Measurements from ENCODE around the gene LDLRAD3.

DNA sequence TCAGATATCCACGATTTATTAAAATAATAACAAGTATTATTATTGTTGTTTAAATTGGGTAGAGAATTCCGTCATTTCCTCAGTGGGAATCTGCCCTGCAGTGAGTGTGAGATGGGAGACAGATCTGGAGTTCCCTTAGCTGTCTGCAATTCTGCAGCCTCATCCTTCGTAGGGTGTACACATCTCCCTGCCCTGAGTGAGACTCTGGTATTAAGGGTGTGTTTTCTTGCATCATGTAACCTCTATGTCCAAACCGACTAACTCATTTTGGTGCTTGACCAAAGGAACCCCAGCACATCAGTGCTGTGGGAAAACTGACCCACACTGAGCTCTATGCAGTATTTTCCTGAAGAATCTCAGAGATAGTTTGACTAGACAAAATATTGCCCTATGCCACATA is 157.6 kb downstream of the LDLRAD3 start:
- TF ChIP-seq, protein P1, sequence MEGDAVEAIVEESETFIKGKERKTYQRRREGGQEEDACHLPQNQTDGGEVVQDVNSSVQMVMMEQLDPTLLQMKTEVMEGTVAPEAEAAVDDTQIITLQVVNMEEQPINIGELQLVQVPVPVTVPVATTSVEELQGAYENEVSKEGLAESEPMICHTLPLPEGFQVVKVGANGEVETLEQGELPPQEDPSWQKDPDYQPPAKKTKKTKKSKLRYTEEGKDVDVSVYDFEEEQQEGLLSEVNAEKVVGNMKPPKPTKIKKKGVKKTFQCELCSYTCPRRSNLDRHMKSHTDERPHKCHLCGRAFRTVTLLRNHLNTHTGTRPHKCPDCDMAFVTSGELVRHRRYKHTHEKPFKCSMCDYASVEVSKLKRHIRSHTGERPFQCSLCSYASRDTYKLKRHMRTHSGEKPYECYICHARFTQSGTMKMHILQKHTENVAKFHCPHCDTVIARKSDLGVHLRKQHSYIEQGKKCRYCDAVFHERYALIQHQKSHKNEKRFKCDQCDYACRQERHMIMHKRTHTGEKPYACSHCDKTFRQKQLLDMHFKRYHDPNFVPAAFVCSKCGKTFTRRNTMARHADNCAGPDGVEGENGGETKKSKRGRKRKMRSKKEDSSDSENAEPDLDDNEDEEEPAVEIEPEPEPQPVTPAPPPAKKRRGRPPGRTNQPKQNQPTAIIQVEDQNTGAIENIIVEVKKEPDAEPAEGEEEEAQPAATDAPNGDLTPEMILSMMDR (IDR thresholded peaks at IDR 0.05; ENCODE audit: borderline replicate concordance, extremely low read depth, low read length, poor library complexity, severe bottlenecking), result no peak
- no peak for TF ChIP-seq EZH2 (IDR thresholded peaks at IDR 0.05; ENCODE audit: borderline replicate concordance, low read depth, low read length, severe bottlenecking)

Measured in DND-41 (cell line).